Activated T-helper 1 cell treated with anti-CD3 and anti-CD28 coated beads, Interleukin-12 subunit alpha, Interleukin-12 subunit beta, Interleukin-2, Interleukin-4 antibody, amounts not matched to agents 30 ng/mL and 10 ng/mL and 1 ng/mL, durations not matched to agents 14 hours and 24 hours and 36 hours (primary cell): ENCODE results near the gene PRXL2B. TPM values are rescaled to one million over a fixed set of nuclear protein-coding genes. Genes with fewer than 3 reads are reported as not detected.

Source experiments
- DNase-seq: peaks from one replicate; pipeline ENCODE4 v3.0.0; 2021; ENCODE audit warnings: low spot score
- H3K27ac Mint-ChIP-seq: one replicate; pipeline ENCODE4 v1.8.0; 2021; ENCODE audit warnings: mild to moderate bottlenecking, mixed read lengths
- H3K27me3 Mint-ChIP-seq: one replicate; pipeline ENCODE4 v1.8.0; 2022; ENCODE audit warnings: mild to moderate bottlenecking, moderate library complexity, mixed read lengths; ENCODE audit not compliant: insufficient read depth
- H3K36me3 Mint-ChIP-seq: one replicate; pipeline ENCODE4 v1.8.0; 2021; ENCODE audit warnings: low read depth, mixed read lengths
- H3K4me1 Mint-ChIP-seq: one replicate; pipeline ENCODE4 v1.8.0; 2021; ENCODE audit warnings: low read depth, mixed read lengths
- H3K4me3 Mint-ChIP-seq: one replicate; pipeline ENCODE4 v1.8.0; 2021; ENCODE audit warnings: mild to moderate bottlenecking, moderate library complexity, mixed read lengths
- H3K9me3 Mint-ChIP-seq: one replicate; pipeline ENCODE4 v1.8.0; 2021; ENCODE audit warnings: mixed read lengths
- intact Hi-C: fragments of 100-400 bp; cut with micrococcal nuclease; formaldehyde crosslinking; loops from one replicate; pipeline ENCODE4 v1.15.1; 2024
- total RNA-seq: library from RNA; stranded (reverse); gene quantifications from 2 replicates; pipeline ENCODE4 v1.2.3, GENCODE V29; 2022

Gene PRXL2B
- total RNA-seq, 1 donor from 2014 or later = 39.5 TPM

- no peaks in the 10 kb centered on the region for H3K36me3 Mint-ChIP-seq
- intact Hi-C loops = no loop called here
- peaks cover 32% of the 10 kb centered on the region for H3K27me3 Mint-ChIP-seq
- no peak overlapping the region for H3K27ac Mint-ChIP-seq
- H3K4me3 Mint-ChIP-seq = no peak overlapping the region
- H3K9me3 Mint-ChIP-seq = peaks cover 8% of the 10 kb centered on the region
- DNase-seq = no peak
- H3K4me1 Mint-ChIP-seq = no peaks in the 10 kb centered on the region
These were observed 44.0 kb downstream of the PRXL2B start for GRCh38 chr1:2630498-2631135.

- no peak for DNase-seq
- H3K27me3 Mint-ChIP-seq = peaks cover 27% of the 10 kb centered on the region
- no peaks in the 10 kb centered on the region for H3K36me3 Mint-ChIP-seq
- H3K9me3 Mint-ChIP-seq = peaks cover 13% of the 10 kb centered on the region
- H3K4me1 Mint-ChIP-seq = no peaks in the 10 kb centered on the region
- H3K27ac Mint-ChIP-seq = no peak overlapping the region
- intact Hi-C loops = no loop called here
- H3K4me3 Mint-ChIP-seq = no peak overlapping the region
These were observed 44.8 kb downstream of the PRXL2B start for GRCh38 chr1:2631136-2632050.

- Mint-ChIP-seq H3K4me3 (no peak overlapping the region), H3K27me3 (peaks cover 23% of the 10 kb centered on the region), H3K36me3 (peaks cover 1% of the 10 kb centered on the region), H3K9me3 (peaks cover 18% of the 10 kb centered on the region), H3K4me1 (no peaks in the 10 kb centered on the region), H3K27ac (no peak overlapping the region)
- intact Hi-C loops = no loop called here
- no peak for DNase-seq
These were observed 45.5 kb downstream of the PRXL2B start for GRCh38 chr1:2632051-2632430.

GRCh38 chr1:2632561-2633361 is 46.2 kb downstream of the PRXL2B start, which contains the start of gene MMEL1:
Gene MMEL1 (minus strand): TSS chr1:2633016. CDS start chr1:2629484, 3,532 bp downstream.
- H3K27ac Mint-ChIP-seq = no peak within 1 kb of the TSS
- intact Hi-C loops = no loop called here
- peaks cover 16% of the 10 kb centered on the region for H3K27me3 Mint-ChIP-seq

GRCh38 chr1:2633366-2633935 is 46.9 kb downstream of the PRXL2B start:
- peaks cover 1% of the 10 kb centered on the region for H3K36me3 Mint-ChIP-seq
- no peak overlapping the region for H3K4me3 Mint-ChIP-seq
- H3K4me1 Mint-ChIP-seq = no peaks in the 10 kb centered on the region
- no peak overlapping the region for H3K27ac Mint-ChIP-seq
- intact Hi-C loops = no loop called here
- peaks cover 16% of the 10 kb centered on the region for H3K27me3 Mint-ChIP-seq
- DNase-seq = no peak
- peaks cover 22% of the 10 kb centered on the region for H3K9me3 Mint-ChIP-seq

More at GRCh38 chr1:2632561-2633361, 46.2 kb downstream of the PRXL2B start, which contains the start of gene MMEL1:
- peaks cover 22% of the 10 kb centered on the region for H3K9me3 Mint-ChIP-seq
- H3K36me3 Mint-ChIP-seq = peaks cover 1% of the 10 kb centered on the region
- DNase-seq = no peak
- H3K4me3 Mint-ChIP-seq = no peak within 1 kb of the TSS
- H3K4me1 Mint-ChIP-seq = no peaks in the 10 kb centered on the region

GRCh38 chr1:2633936-2634491 is 47.4 kb downstream of the PRXL2B start:
- no peak for DNase-seq
- peaks cover 16% of the 10 kb centered on the region for H3K27me3 Mint-ChIP-seq
- intact Hi-C loops = no loop called here
- H3K36me3 Mint-ChIP-seq = peaks cover 1% of the 10 kb centered on the region
- H3K27ac Mint-ChIP-seq = no peak overlapping the region
- H3K4me3 Mint-ChIP-seq = no peak overlapping the region
- H3K9me3 Mint-ChIP-seq = peaks cover 22% of the 10 kb centered on the region
- H3K4me1 Mint-ChIP-seq = no peaks in the 10 kb centered on the region

GRCh38 chr1:2635361-2636010 is 48.9 kb downstream of the PRXL2B start:
- peaks cover 1% of the 10 kb centered on the region for H3K36me3 Mint-ChIP-seq
- intact Hi-C loops = no loop called here
- H3K27ac Mint-ChIP-seq = no peak overlapping the region

GRCh38 chr1:2636733-2637132 is 50.2 kb downstream of the PRXL2B start:
- H3K36me3 Mint-ChIP-seq = peaks cover 1% of the 10 kb centered on the region
- no peaks in the 10 kb centered on the region for H3K27me3 Mint-ChIP-seq
- intact Hi-C loops = no loop called here
- H3K4me3 Mint-ChIP-seq = no peak overlapping the region
- H3K27ac Mint-ChIP-seq = peak overlapping the region; percentile 71
- DNase-seq = no peak
- no peaks in the 10 kb centered on the region for H3K4me1 Mint-ChIP-seq
- H3K9me3 Mint-ChIP-seq = peaks cover 14% of the 10 kb centered on the region

More at GRCh38 chr1:2635361-2636010, 48.9 kb downstream of the PRXL2B start:
- Mint-ChIP-seq H3K9me3 (peaks cover 19% of the 10 kb centered on the region), H3K4me1 (no peaks in the 10 kb centered on the region), H3K27me3 (peaks cover 6% of the 10 kb centered on the region), H3K4me3 (no peak overlapping the region)
- no peak for DNase-seq

- H3K9me3 Mint-ChIP-seq = peaks cover 14% of the 10 kb centered on the region
- no peaks in the 10 kb centered on the region for H3K27me3 Mint-ChIP-seq
- H3K36me3 Mint-ChIP-seq = peaks cover 1% of the 10 kb centered on the region
- DNase-seq = no peak
- no peaks in the 10 kb centered on the region for H3K4me1 Mint-ChIP-seq
- intact Hi-C loops = no loop called here
- no peak overlapping the region for H3K4me3 Mint-ChIP-seq
- H3K27ac Mint-ChIP-seq = no peak overlapping the region
These were observed 51.0 kb downstream of the PRXL2B start for GRCh38 chr1:2637442-2638145.

GRCh38 chr1:2638466-2639115 is 52.0 kb downstream of the PRXL2B start:
- no peaks in the 10 kb centered on the region for H3K27me3 Mint-ChIP-seq

GRCh38 chr1:2639203-2639602 is 52.6 kb downstream of the PRXL2B start:
- intact Hi-C loops = no loop called here
- Mint-ChIP-seq H3K9me3 (peaks cover 14% of the 10 kb centered on the region), H3K36me3 (peaks cover 1% of the 10 kb centered on the region), H3K4me3 (no peak overlapping the region), H3K27ac (no peak overlapping the region), H3K4me1 (no peaks in the 10 kb centered on the region), H3K27me3 (no peaks in the 10 kb centered on the region)
- DNase-seq = no peak

More at GRCh38 chr1:2638466-2639115, 52.0 kb downstream of the PRXL2B start:
- Mint-ChIP-seq H3K4me3 (no peak overlapping the region), H3K27ac (no peak overlapping the region), H3K4me1 (no peaks in the 10 kb centered on the region), H3K9me3 (peaks cover 14% of the 10 kb centered on the region), H3K36me3 (peaks cover 1% of the 10 kb centered on the region)
- DNase-seq = no peak
- intact Hi-C loops = no loop called here
